ENCODE measurements around the gene EVL.

Gene EVL

GRCh38 chr14:100147691-100148464 lies 82.7 kb downstream of the EVL start:
- no peak for DNase-seq (ENCODE audit: low read depth)
- TF ChIP-seq CTCF (IDR thresholded peaks at IDR 0.05; ENCODE audit: insufficient read depth, low read depth, low read length, missing control alignments) = no peak
- H3K4me3 ChIP-seq (ENCODE audit: low read depth, low read length) = no peak overlapping the region

- no peak for TF ChIP-seq CTCF (IDR thresholded peaks at IDR 0.05; ENCODE audit: insufficient read depth, low read depth, low read length, missing control alignments)
- H3K4me3 ChIP-seq (ENCODE audit: low read depth, low read length) = no peak overlapping the region
- DNase-seq (ENCODE audit: low read depth) = no peak
Observed at GRCh38 chr14:100148837-100149731, 83.9 kb downstream of the EVL start.

- no peak for TF ChIP-seq CTCF (IDR thresholded peaks at IDR 0.05; ENCODE audit: insufficient read depth, low read depth, low read length, missing control alignments)
- DNase-seq (ENCODE audit: low read depth) = no peak
- H3K4me3 ChIP-seq (ENCODE audit: low read depth, low read length) = no peak overlapping the region
Observed at GRCh38 chr14:100149851-100150611, 84.8 kb downstream of the EVL start.

GRCh38 chr14:100150932-100151587 lies 85.8 kb downstream of the EVL start:
- H3K4me3 ChIP-seq (ENCODE audit: low read depth, low read length) = no peak overlapping the region
- DNase-seq (ENCODE audit: low read depth) = no peak
- TF ChIP-seq CTCF (IDR thresholded peaks at IDR 0.05; ENCODE audit: insufficient read depth, low read depth, low read length, missing control alignments) = no peak

GRCh38 chr14:100152091-100152490 lies 86.9 kb downstream of the EVL start:
- DNase-seq (ENCODE audit: low read depth) = no peak
- TF ChIP-seq CTCF (IDR thresholded peaks at IDR 0.05; ENCODE audit: insufficient read depth, low read depth, low read length, missing control alignments) = no peak
- H3K4me3 ChIP-seq (ENCODE audit: low read depth, low read length) = no peak overlapping the region

GRCh38 chr14:100153560-100153959 lies 88.3 kb downstream of the EVL start:
- no peak for TF ChIP-seq CTCF (IDR thresholded peaks at IDR 0.05; ENCODE audit: insufficient read depth, low read depth, low read length, missing control alignments)
- no peak overlapping the region for H3K4me3 ChIP-seq (ENCODE audit: low read depth, low read length)
- no peak for DNase-seq (ENCODE audit: low read depth)
